ENCODE data around the gene MTMR6.

DNA sequence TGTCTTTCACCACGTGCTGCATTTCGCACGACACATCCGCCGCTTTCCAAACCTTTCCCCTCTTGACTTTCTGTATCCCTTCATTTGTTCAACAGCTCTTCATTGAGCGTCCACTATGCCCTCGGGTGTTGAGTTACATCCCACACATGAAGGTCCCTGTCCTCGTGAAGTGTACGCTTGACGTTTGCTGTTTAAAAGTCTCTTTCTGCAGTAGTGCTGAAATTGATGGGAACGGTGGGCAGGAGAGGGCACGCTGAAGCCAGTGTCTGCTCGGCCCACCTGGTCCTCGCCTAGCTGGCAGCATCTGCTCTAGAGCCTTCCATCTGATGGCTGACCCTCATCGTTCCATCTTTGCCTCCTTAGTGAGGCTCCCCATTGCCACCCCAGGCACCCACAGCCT, 59.6 kb downstream of the MTMR6 start:
- TF ChIP-seq, protein P1, sequence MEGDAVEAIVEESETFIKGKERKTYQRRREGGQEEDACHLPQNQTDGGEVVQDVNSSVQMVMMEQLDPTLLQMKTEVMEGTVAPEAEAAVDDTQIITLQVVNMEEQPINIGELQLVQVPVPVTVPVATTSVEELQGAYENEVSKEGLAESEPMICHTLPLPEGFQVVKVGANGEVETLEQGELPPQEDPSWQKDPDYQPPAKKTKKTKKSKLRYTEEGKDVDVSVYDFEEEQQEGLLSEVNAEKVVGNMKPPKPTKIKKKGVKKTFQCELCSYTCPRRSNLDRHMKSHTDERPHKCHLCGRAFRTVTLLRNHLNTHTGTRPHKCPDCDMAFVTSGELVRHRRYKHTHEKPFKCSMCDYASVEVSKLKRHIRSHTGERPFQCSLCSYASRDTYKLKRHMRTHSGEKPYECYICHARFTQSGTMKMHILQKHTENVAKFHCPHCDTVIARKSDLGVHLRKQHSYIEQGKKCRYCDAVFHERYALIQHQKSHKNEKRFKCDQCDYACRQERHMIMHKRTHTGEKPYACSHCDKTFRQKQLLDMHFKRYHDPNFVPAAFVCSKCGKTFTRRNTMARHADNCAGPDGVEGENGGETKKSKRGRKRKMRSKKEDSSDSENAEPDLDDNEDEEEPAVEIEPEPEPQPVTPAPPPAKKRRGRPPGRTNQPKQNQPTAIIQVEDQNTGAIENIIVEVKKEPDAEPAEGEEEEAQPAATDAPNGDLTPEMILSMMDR (IDR thresholded peaks at IDR 0.05; ENCODE audit: borderline replicate concordance, extremely low read depth, low read length, poor library complexity, severe bottlenecking): no peak
- TF ChIP-seq EZH2 (IDR thresholded peaks at IDR 0.05; ENCODE audit: borderline replicate concordance, low read depth, low read length, severe bottlenecking): no peak

Measured in DND-41 (cell line).